Astrocyte of the cerebellum (primary cell): ENCODE results near the gene RABGAP1.
"Not testable (repeated sequence)": the region's sequence is repeated elsewhere in the genome, so short reads cannot be mapped to it uniquely, and the experiment has no call there.

Experiments used
- DNase-seq: peaks from one replicate; pipeline ENCODE4 v3.0.0-alpha.2; 2011; ENCODE audit warnings: low read depth
- H3K4me3 ChIP-seq: 2 replicates; pipeline ENCODE4 v1.5.1; 2011; ENCODE audit warnings: mild to moderate bottlenecking, low read depth, low read length, moderate library complexity
- CTCF ChIP-seq: IDR thresholded peaks from 2 replicates; pipeline ENCODE4 v1.5.1; 2012; ENCODE audit warnings: low read length, low read depth, moderate library complexity, mild to moderate bottlenecking; ENCODE audit errors: missing control alignments
- in situ Hi-C: cut with HindIII; loops from 2 replicates; pipeline ENCODE4 v1.10.0; 2017; ENCODE audit warnings: low sequenced_read_pairs

Gene RABGAP1

GRCh38 chr9:122940749-122941581 lies at the start of gene RABGAP1:
TSS of gene RABGAP1 (plus strand) at chr9:122941020. CDS start at chr9:122957060, 16,040 bp downstream.
- TF ChIP-seq CTCF = no peak
- peak within 1 kb of the TSS; percentile 77 for H3K4me3 ChIP-seq
- peak; percentile 94 for DNase-seq
- in situ Hi-C loops = no loop called here

GRCh38 chr9:122897969-122898368 lies 42.9 kb upstream of the RABGAP1 start:
- DNase-seq = no peak
- in situ Hi-C loops = no loop called here
- H3K4me3 ChIP-seq = no peak overlapping the region
- no peak for TF ChIP-seq CTCF

GRCh38 chr9:122900791-122901190 lies 40.0 kb upstream of the RABGAP1 start:
- no peak for TF ChIP-seq CTCF
- in situ Hi-C loops = no loop called here
- H3K4me3 ChIP-seq = no peak overlapping the region
- no peak for DNase-seq

GRCh38 chr9:122904466-122904822 lies 36.4 kb upstream of the RABGAP1 start:
- in situ Hi-C loops = no loop called here
- peak overlapping the region; percentile 86 for H3K4me3 ChIP-seq
- TF ChIP-seq CTCF = no peak
- no peak for DNase-seq

- H3K4me3 ChIP-seq = peak within 1 kb of the TSS; percentile 86
- DNase-seq = peak; percentile 100
- TF ChIP-seq CTCF = no peak
- in situ Hi-C loops = no loop called here
Measured at GRCh38 chr9:122904823-122905710, 35.8 kb upstream of the RABGAP1 start, which contains the start of gene RC3H2. TSS of gene RC3H2 (minus strand) at chr9:122905359. CDS start at chr9:122897509, 7,850 bp downstream.

GRCh38 chr9:122906122-122906521 lies 34.7 kb upstream of the RABGAP1 start:
- H3K4me3 ChIP-seq, in situ Hi-C loops, DNase-seq: not testable (repeated sequence)

GRCh38 chr9:122912671-122912963 lies 28.2 kb upstream of the RABGAP1 start:
- no peak for TF ChIP-seq CTCF
- in situ Hi-C loops = no loop called here

More at GRCh38 chr9:122912671-122912963, 28.2 kb upstream of the RABGAP1 start:
- H3K4me3 ChIP-seq = peak overlapping the region; percentile 59
- DNase-seq = no peak
